Rectal smooth muscle tissue (tissue), 1 donor: ENCODE measurements around the gene PPIG.
A peak's percentile ranks its signal among the peaks of the same experiment; 100 is the strongest.
"Not testable (repeated sequence)": the region's sequence is repeated elsewhere in the genome, so short reads cannot be mapped to it uniquely, and the experiment has no call there.

Experiments used
- H3K27ac ChIP-seq: one replicate; pipeline ENCODE4 v1.7.0; 2013; ENCODE audit warnings: low read depth, low read length, inconsistent platforms
- H3K27me3 ChIP-seq: one replicate; pipeline ENCODE4 v1.7.0; 2013; ENCODE audit warnings: low read length; ENCODE audit not compliant: control insufficient read depth, insufficient read depth
- H3K36me3 ChIP-seq: one replicate; pipeline ENCODE4 v1.7.0; 2013; ENCODE audit warnings: low read length; ENCODE audit not compliant: control insufficient read depth, insufficient read depth
- H3K4me1 ChIP-seq: one replicate; pipeline ENCODE4 v1.7.0; 2013; ENCODE audit warnings: low read length; ENCODE audit not compliant: control insufficient read depth, insufficient read depth
- H3K4me3 ChIP-seq: one replicate; pipeline ENCODE4 v1.7.0; 2013; ENCODE audit warnings: low read length
- H3K9ac ChIP-seq: one replicate; pipeline ENCODE4 v1.7.0; 2013; ENCODE audit warnings: low read length

The PPIG gene

DNA sequence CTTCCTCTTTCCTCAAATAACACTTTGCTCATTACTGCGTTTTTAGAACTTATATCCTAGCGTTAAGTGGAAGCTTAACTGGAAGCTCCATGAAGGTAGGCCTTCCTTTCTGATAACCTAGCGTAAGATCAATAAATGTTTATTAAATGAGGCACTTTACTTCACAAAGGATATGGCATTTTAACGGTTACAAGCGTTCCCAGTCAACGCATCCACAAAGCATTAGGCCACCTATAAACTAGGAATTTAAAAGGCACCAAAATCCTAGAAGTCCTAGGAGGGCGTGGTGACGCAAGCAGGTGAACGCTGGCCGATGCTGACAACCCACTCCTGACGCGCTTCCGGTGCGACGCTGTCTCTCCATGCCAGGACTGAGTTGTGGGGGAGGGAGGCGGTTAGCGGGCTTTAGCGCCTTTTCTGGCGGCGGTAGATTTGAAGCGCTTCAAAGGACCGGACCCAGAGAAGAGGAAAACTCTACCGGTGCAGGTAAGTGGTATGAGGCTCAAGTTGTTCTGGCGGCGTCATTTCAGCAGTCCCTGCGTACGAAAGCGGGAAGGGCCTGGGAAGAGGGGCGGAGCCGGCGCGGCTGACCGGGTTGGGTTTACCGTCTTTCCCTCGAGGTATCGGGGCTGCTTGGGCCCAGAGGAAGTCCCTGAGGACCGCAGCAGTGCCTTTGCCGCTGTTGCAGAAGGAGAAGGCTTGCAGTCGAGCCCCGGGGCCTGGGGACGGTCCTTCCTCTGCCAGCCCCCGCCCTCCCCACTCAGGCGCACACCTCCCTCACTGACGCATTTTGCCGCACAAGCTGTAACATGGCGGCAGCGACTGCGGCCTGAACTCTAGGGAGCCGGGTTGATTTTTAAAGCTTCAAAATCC, at the start of gene PPIG:
Gene PPIG (plus strand): TSS at position 347 of the 873 bp plus-strand sequence. CDS start 19,691 bp downstream, outside the sequence.
- H3K27ac ChIP-seq, result peak within 1 kb of the TSS; percentile 97
- peak within 1 kb of the TSS; percentile 98 for H3K9ac ChIP-seq
- no peaks in the 10 kb centered on the region for H3K27me3 ChIP-seq
- H3K4me3 ChIP-seq, result peak within 1 kb of the TSS; percentile 95
- H3K36me3 ChIP-seq, result peaks cover 3% of the 10 kb centered on the region
- H3K4me1 ChIP-seq, result peaks cover 6% of the 10 kb centered on the region

DNA sequence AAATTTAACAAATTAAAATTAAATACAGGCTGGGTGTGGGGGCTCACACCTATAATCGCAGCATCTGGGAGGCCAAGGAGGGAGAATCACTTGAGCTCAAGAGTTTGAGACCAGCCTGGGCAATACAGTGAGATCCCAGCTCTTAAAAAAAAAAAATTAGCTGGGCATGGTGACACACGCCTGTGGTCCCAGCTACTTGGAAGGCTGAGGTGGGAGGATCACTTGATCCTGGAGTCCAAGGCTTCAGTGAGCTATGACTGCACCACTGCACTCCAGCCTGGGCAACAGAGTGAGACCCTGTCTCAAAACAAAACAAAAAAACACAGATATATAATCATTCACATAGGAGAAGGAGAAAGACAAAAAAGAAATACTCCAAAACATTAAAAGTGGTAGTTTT, 44.7 kb upstream of the PPIG start:
- not testable (repeated sequence) for H3K27me3 ChIP-seq, H3K9ac ChIP-seq, H3K36me3 ChIP-seq, H3K4me3 ChIP-seq, H3K27ac ChIP-seq, H3K4me1 ChIP-seq

GRCh38 chr2:169540146-169540545, 44.0 kb upstream of the PPIG start:
- no peaks in the 10 kb centered on the region for H3K4me1 ChIP-seq
- H3K36me3 ChIP-seq, result peaks cover 2% of the 10 kb centered on the region
- H3K9ac ChIP-seq, result no peak overlapping the region
- H3K27me3 ChIP-seq, result no peaks in the 10 kb centered on the region
- H3K4me3 ChIP-seq, result no peak overlapping the region
- H3K27ac ChIP-seq, result no peak overlapping the region

GRCh38 chr2:169542433-169542832, 41.7 kb upstream of the PPIG start:
- H3K9ac ChIP-seq, result no peak overlapping the region
- peaks cover 2% of the 10 kb centered on the region for H3K36me3 ChIP-seq
- H3K4me1 ChIP-seq, result no peaks in the 10 kb centered on the region
- no peak overlapping the region for H3K4me3 ChIP-seq
- H3K27ac ChIP-seq, result no peak overlapping the region
- H3K27me3 ChIP-seq, result no peaks in the 10 kb centered on the region

DNA sequence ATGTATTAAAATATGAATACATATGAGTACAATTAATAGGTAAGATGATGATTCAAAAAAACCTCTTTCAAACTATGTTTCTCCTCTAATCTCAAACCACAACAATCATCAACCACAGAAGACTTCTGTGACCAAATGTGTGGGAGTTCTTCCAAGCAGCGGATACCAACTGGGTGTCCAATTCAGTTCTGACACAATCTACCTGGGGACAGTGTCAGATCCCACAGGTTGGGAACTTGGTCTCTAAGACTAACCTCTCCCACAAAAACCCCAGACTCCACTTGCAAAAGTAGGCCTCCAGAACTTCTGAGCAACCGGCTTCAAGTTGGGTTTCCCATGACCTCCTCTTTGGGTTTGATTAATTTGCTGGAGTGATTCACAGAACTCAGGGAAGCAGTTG, 37.4 kb upstream of the PPIG start:
- Histone ChIP-seq H3K4me3 (no peak overlapping the region), H3K27ac (no peak overlapping the region), H3K36me3 (peaks cover 4% of the 10 kb centered on the region), H3K9ac (no peak overlapping the region), H3K4me1 (no peaks in the 10 kb centered on the region), H3K27me3 (no peaks in the 10 kb centered on the region)

DNA sequence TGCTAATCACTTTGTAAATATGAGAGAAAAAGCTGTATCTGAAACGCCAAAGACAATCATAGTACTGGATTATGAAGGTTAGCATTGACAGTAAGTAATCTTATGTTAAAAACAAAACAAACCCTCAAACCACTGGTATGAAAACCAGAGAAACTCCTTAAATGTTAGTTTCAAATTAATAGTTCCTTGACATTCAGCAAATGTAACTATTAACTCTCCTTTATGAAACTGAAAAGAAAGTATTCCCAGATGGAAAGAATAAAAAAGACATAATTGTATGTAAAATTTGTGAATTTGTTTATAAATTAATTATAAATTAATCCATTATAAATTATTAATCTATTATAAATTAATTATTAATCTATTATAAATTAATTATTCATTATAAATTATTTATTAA, 22.8 kb upstream of the PPIG start:
- no peaks in the 10 kb centered on the region for H3K27me3 ChIP-seq
- no peaks in the 10 kb centered on the region for H3K4me1 ChIP-seq

GRCh38 chr2:169562084-169562483, 22.1 kb upstream of the PPIG start:
- not testable (repeated sequence) for H3K27me3 ChIP-seq, H3K4me1 ChIP-seq, H3K4me3 ChIP-seq, H3K27ac ChIP-seq, H3K9ac ChIP-seq, H3K36me3 ChIP-seq

More for the DNA sequence above, 22.8 kb upstream of the PPIG start:
- Histone ChIP-seq H3K27ac (no peak overlapping the region), H3K9ac (no peak overlapping the region), H3K36me3 (peaks cover 3% of the 10 kb centered on the region), H3K4me3 (no peak overlapping the region)

- Histone ChIP-seq H3K27me3 (no peaks in the 10 kb centered on the region), H3K36me3 (peaks cover 3% of the 10 kb centered on the region), H3K4me1 (no peaks in the 10 kb centered on the region), H3K9ac (no peak overlapping the region), H3K27ac (no peak overlapping the region), H3K4me3 (no peak overlapping the region)
These were observed 21.6 kb upstream of the PPIG start for GRCh38 chr2:169562519-169562918.

- Histone ChIP-seq H3K4me3 (no peak overlapping the region), H3K27ac (no peak overlapping the region), H3K9ac (no peak overlapping the region), H3K4me1 (no peaks in the 10 kb centered on the region), H3K36me3 (no peaks in the 10 kb centered on the region), H3K27me3 (no peaks in the 10 kb centered on the region)
These were observed 18.5 kb upstream of the PPIG start for GRCh38 chr2:169565686-169566085.

- Histone ChIP-seq H3K9ac (no peak overlapping the region), H3K27ac (no peak overlapping the region), H3K4me3 (no peak overlapping the region), H3K27me3 (no peaks in the 10 kb centered on the region), H3K4me1 (peaks cover 3% of the 10 kb centered on the region), H3K36me3 (peaks cover 2% of the 10 kb centered on the region)
These were observed 14.2 kb upstream of the PPIG start for GRCh38 chr2:169569948-169570347.

DNA sequence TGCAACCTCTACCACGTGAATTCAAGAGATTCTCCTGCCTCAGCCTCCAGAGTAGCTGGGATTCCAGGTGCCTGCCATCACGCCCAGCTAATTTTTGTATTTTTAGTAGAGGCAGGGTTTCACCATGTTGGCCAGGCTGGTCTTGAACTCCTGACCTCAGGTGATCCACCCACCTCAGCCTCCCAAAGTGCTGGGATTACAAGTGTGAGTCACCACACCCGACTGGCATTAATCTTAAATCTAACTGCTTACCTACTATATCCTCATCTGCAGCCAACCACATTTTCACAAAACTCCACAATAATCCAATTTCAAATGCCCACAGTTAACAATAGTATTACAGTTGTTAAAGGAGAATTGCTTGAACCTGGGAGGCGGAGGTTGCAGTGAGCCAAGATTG, 13.4 kb upstream of the PPIG start:
- H3K27me3 ChIP-seq, H3K9ac ChIP-seq, H3K4me3 ChIP-seq, H3K36me3 ChIP-seq, H3K4me1 ChIP-seq, H3K27ac ChIP-seq: not testable (repeated sequence)

- no peak overlapping the region for H3K4me3 ChIP-seq
- peaks cover 3% of the 10 kb centered on the region for H3K4me1 ChIP-seq
- no peaks in the 10 kb centered on the region for H3K27me3 ChIP-seq
- no peak overlapping the region for H3K27ac ChIP-seq
- H3K9ac ChIP-seq, result no peak overlapping the region
- H3K36me3 ChIP-seq, result peaks cover 2% of the 10 kb centered on the region
These were observed 12.6 kb upstream of the PPIG start for GRCh38 chr2:169571571-169571970.

- no peak overlapping the region for H3K4me3 ChIP-seq
- peaks cover 3% of the 10 kb centered on the region for H3K4me1 ChIP-seq
- no peak overlapping the region for H3K9ac ChIP-seq
- peaks cover 2% of the 10 kb centered on the region for H3K36me3 ChIP-seq
- no peak overlapping the region for H3K27ac ChIP-seq
- H3K27me3 ChIP-seq, result no peaks in the 10 kb centered on the region
These were observed 12.0 kb upstream of the PPIG start for GRCh38 chr2:169572189-169572588.
